Measurements from ENCODE around the gene CCDC192. TPM values are rescaled to one million over a fixed set of nuclear protein-coding genes. Genes with fewer than 3 reads are reported as not detected.

The CCDC192 gene
- total RNA-seq, 5 donors from 2014 or later (not counting 1 experiment from before 2014, with no cell fraction given): 0.58 TPM; not detected in 4

GRCh38 chr5:127958421-127959011, 255.3 kb downstream of the CCDC192 start:
- no peaks in the 10 kb centered on the region for H3K27me3 ChIP-seq (replicated peaks in 1 of 2; ENCODE audit: control insufficient read depth in 2 of 2, extremely low read depth in 1 of 2, insufficient read depth in 2 of 2, low read length in 1 of 2)
- DNase-seq (no peak), ATAC-seq (replicated peaks in 1 of 4) (peak in 1 of 4 experiments; percentile 40)
- ChIA-PET POLR2A (no interaction called here), CTCF (interaction anchor here in 1 of 2 donors (0.5 kb wide), 1 partner anchor 105 kb away, joined by 5 read pairs; no protein-coding TSS in a partner anchor)
- H3K36me3 ChIP-seq (ENCODE audit: control insufficient read depth in 2 of 2, extremely low read depth in 1 of 2, insufficient read depth in 1 of 2, low read length in 1 of 2): peaks cover 0 to 3% of the 10 kb centered on the region in 2 donors
- H3K9me3 Mint-ChIP-seq: no peaks in the 10 kb centered on the region
- peaks cover 29% of the 10 kb centered on the region for H3K36me3 Mint-ChIP-seq
- WGBS (ENCODE audit: insufficient coverage): 92% methylated on average over 2 of the region's 5 CpGs
- no peak overlapping the region for H3K27ac ChIP-seq (ENCODE audit: low read length)
- H3K4me1 ChIP-seq (ENCODE audit: control insufficient read depth in 1 of 2, extremely low read depth in 1 of 2, insufficient read depth in 2 of 2, low read length in 2 of 2): peaks cover 0 to 12% of the 10 kb centered on the region in 2 experiments
- H3K4me1 Mint-ChIP-seq: peaks cover 19 to 26% (median 25%) of the 10 kb centered on the region in 3 donors
- no peak overlapping the region for H3K4me3 Mint-ChIP-seq
- H3K9me3 ChIP-seq: no peaks in the 10 kb centered on the region
- no peak overlapping the region for H3K27ac Mint-ChIP-seq
- no peak overlapping the region for H3K4me3 ChIP-seq (ENCODE audit: control insufficient read depth in 1 of 2, extremely low read depth in 1 of 2, low read length in 1 of 2)
- H3K27me3 Mint-ChIP-seq: no peaks in the 10 kb centered on the region

GRCh38 chr5:127959152-127959764, 256.1 kb downstream of the CCDC192 start:
- Histone ChIP-seq H3K27ac (ENCODE audit: low read length) (no peak overlapping the region), H3K36me3 (ENCODE audit: control insufficient read depth in 2 of 2, extremely low read depth in 1 of 2, insufficient read depth in 1 of 2, low read length in 1 of 2) (peaks cover 0 to 3% of the 10 kb centered on the region in 2 donors), H3K4me1 (ENCODE audit: control insufficient read depth in 1 of 2, extremely low read depth in 1 of 2, insufficient read depth in 2 of 2, low read length in 2 of 2) (peaks cover 0 to 12% of the 10 kb centered on the region in 2 experiments), H3K4me3 (ENCODE audit: control insufficient read depth in 1 of 2, extremely low read depth in 1 of 2, low read length in 1 of 2) (no peak overlapping the region), H3K27me3 (replicated peaks in 1 of 2; ENCODE audit: control insufficient read depth in 2 of 2, extremely low read depth in 1 of 2, insufficient read depth in 2 of 2, low read length in 1 of 2) (no peaks in the 10 kb centered on the region), H3K9me3 (no peaks in the 10 kb centered on the region)
- H3K27me3 Mint-ChIP-seq: no peaks in the 10 kb centered on the region
- DNase-seq (peak in 6 of 35 experiments; percentile 2 to 22 (median 5)), ATAC-seq (replicated peaks in 1 of 4) (peak in 1 of 4 experiments; percentile 4)
- WGBS (ENCODE audit: insufficient coverage): no CpG with 5 or more reads among the region's 3 CpGs
- peaks cover 19 to 26% (median 25%) of the 10 kb centered on the region in 3 donors for H3K4me1 Mint-ChIP-seq
- ChIA-PET POLR2A (no interaction called here), CTCF (interaction anchor here (0.5 kb wide), 2 partner anchors 47 to 104 kb away, joined by 5 to 10 read pairs; no protein-coding TSS in a partner anchor)
- H3K4me3 Mint-ChIP-seq: no peak overlapping the region
- no peak overlapping the region for H3K27ac Mint-ChIP-seq
- H3K36me3 Mint-ChIP-seq: peaks cover 29% of the 10 kb centered on the region
- no peaks in the 10 kb centered on the region for H3K9me3 Mint-ChIP-seq

- DNase-seq (no peak), ATAC-seq (replicated peaks in 1 of 4) (no peak)
- ChIA-PET POLR2A (no interaction called here), CTCF (interaction anchor here in 1 of 2 donors (0.6 kb wide), 1 partner anchor 38 kb away, joined by 3 read pairs; no protein-coding TSS in a partner anchor)
- Mint-ChIP-seq H3K4me1 (peaks cover 19 to 26% (median 25%) of the 10 kb centered on the region in 3 donors), H3K27me3 (no peaks in the 10 kb centered on the region), H3K27ac (no peak overlapping the region), H3K4me3 (peak overlapping the region in 1 of 3 donors; percentile 46), H3K9me3 (peaks cover 0 to 5% (median 0%) of the 10 kb centered on the region in 3 donors), H3K36me3 (peaks cover 32% of the 10 kb centered on the region)
- Histone ChIP-seq H3K36me3 (ENCODE audit: control insufficient read depth in 2 of 2, extremely low read depth in 1 of 2, insufficient read depth in 1 of 2, low read length in 1 of 2) (peaks cover 0 to 3% of the 10 kb centered on the region in 2 donors), H3K9me3 (no peaks in the 10 kb centered on the region), H3K4me3 (ENCODE audit: control insufficient read depth in 1 of 2, extremely low read depth in 1 of 2, low read length in 1 of 2) (no peak overlapping the region), H3K27me3 (replicated peaks in 1 of 2; ENCODE audit: control insufficient read depth in 2 of 2, extremely low read depth in 1 of 2, insufficient read depth in 2 of 2, low read length in 1 of 2) (no peaks in the 10 kb centered on the region), H3K4me1 (ENCODE audit: control insufficient read depth in 1 of 2, extremely low read depth in 1 of 2, insufficient read depth in 2 of 2, low read length in 2 of 2) (peaks cover 0 to 12% of the 10 kb centered on the region in 2 experiments), H3K27ac (ENCODE audit: low read length) (no peak overlapping the region)
- WGBS (ENCODE audit: insufficient coverage): no CpG with 5 or more reads among the region's 1 CpG
These were observed 257.1 kb downstream of the CCDC192 start for GRCh38 chr5:127960270-127960691.

DNA sequence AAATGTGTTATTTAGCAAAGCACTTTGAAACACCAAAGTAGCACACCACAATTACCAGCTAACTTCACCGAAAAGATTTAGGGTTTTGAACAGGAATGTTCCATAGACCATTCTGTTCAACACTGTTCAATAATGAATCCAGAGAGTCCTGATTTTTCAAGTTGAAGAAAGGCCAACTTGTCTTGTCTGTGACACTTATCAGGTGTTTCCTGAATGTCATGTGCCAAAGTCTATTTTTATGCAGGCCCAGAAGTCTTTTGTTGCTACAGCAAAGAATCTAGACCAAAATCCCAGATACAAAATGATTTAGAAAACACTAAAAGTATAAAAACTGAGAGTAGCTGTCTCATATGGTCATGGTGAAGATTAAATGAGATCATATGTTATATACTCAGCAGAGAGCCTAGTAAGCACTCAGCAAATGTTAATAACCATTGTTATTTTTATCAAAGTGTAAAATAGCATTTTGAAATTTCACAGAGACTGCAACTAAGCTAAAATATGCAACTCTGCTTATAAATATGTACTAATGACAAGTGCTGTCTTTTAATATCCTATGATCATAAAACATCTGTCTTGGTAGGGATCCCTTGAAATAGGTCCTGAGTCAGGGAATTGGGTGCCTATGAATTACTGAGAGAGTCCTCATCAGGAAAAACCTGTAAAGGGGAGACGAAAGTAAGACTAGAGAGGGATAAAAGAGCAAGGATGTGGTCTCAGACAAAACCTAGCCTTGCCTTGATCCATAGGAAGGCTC, 258.0 kb downstream of the CCDC192 start:
- Histone ChIP-seq H3K4me3 (ENCODE audit: control insufficient read depth in 1 of 2, extremely low read depth in 1 of 2, low read length in 1 of 2) (no peak overlapping the region), H3K27ac (ENCODE audit: low read length) (no peak overlapping the region), H3K27me3 (replicated peaks in 1 of 2; ENCODE audit: control insufficient read depth in 2 of 2, extremely low read depth in 1 of 2, insufficient read depth in 2 of 2, low read length in 1 of 2) (no peaks in the 10 kb centered on the region), H3K4me1 (ENCODE audit: control insufficient read depth in 1 of 2, extremely low read depth in 1 of 2, insufficient read depth in 2 of 2, low read length in 2 of 2) (peaks cover 0 to 12% of the 10 kb centered on the region in 2 experiments), H3K36me3 (ENCODE audit: control insufficient read depth in 2 of 2, extremely low read depth in 1 of 2, insufficient read depth in 1 of 2, low read length in 1 of 2) (peaks cover 3% of the 10 kb centered on the region in 2 donors), H3K9me3 (no peaks in the 10 kb centered on the region)
- no peaks in the 10 kb centered on the region for H3K27me3 Mint-ChIP-seq
- ChIA-PET CTCF (interaction anchor here in 1 of 2 donors (1.0 kb wide), 1 partner anchor 16 kb away, joined by 3 read pairs; no protein-coding TSS in a partner anchor), POLR2A (no interaction called here)
- peaks cover 0 to 10% (median 0%) of the 10 kb centered on the region in 3 donors for H3K9me3 Mint-ChIP-seq
- H3K27ac Mint-ChIP-seq: no peak overlapping the region
- no peak overlapping the region for H3K4me3 Mint-ChIP-seq
- 92% methylated on average over 2 of the region's 2 CpGs for WGBS (ENCODE audit: insufficient coverage)
- ATAC-seq (replicated peaks in 1 of 4) (no peak), DNase-seq (no peak)
- H3K36me3 Mint-ChIP-seq: peaks cover 31% of the 10 kb centered on the region
- H3K4me1 Mint-ChIP-seq: peaks cover 19 to 26% (median 25%) of the 10 kb centered on the region in 3 donors

- Mint-ChIP-seq H3K27me3 (no peaks in the 10 kb centered on the region), H3K9me3 (peaks cover 0 to 10% (median 0%) of the 10 kb centered on the region in 3 donors), H3K4me1 (peaks cover 19 to 26% (median 25%) of the 10 kb centered on the region in 3 donors), H3K36me3 (peaks cover 32% of the 10 kb centered on the region), H3K4me3 (no peak overlapping the region), H3K27ac (no peak overlapping the region)
- no peaks in the 10 kb centered on the region for H3K9me3 ChIP-seq
- peaks cover 0 to 12% of the 10 kb centered on the region in 2 experiments for H3K4me1 ChIP-seq (ENCODE audit: control insufficient read depth in 1 of 2, extremely low read depth in 1 of 2, insufficient read depth in 2 of 2, low read length in 2 of 2)
- no CpG with 5 or more reads among the region's 3 CpGs for WGBS (ENCODE audit: insufficient coverage)
- ChIA-PET CTCF (interaction anchor here in 1 of 2 donors (1.0 kb wide), 1 partner anchor 16 kb away, joined by 3 read pairs; no protein-coding TSS in a partner anchor), POLR2A (no interaction called here)
- DNase-seq (no peak), ATAC-seq (replicated peaks in 1 of 4) (no peak)
- no peak overlapping the region for H3K27ac ChIP-seq (ENCODE audit: low read length)
- H3K4me3 ChIP-seq (ENCODE audit: control insufficient read depth in 1 of 2, extremely low read depth in 1 of 2, low read length in 1 of 2): no peak overlapping the region
- no peaks in the 10 kb centered on the region for H3K27me3 ChIP-seq (replicated peaks in 1 of 2; ENCODE audit: control insufficient read depth in 2 of 2, extremely low read depth in 1 of 2, insufficient read depth in 2 of 2, low read length in 1 of 2)
- peaks cover 0 to 3% of the 10 kb centered on the region in 2 donors for H3K36me3 ChIP-seq (ENCODE audit: control insufficient read depth in 2 of 2, extremely low read depth in 1 of 2, insufficient read depth in 1 of 2, low read length in 1 of 2)
These were observed 258.6 kb downstream of the CCDC192 start for GRCh38 chr5:127961763-127962145.

- H3K4me3 ChIP-seq (ENCODE audit: control insufficient read depth in 1 of 2, extremely low read depth in 1 of 2, low read length in 1 of 2): no peak overlapping the region
- Mint-ChIP-seq H3K36me3 (peaks cover 34% of the 10 kb centered on the region), H3K27me3 (no peaks in the 10 kb centered on the region), H3K4me1 (peaks cover 19 to 26% (median 25%) of the 10 kb centered on the region in 3 donors), H3K4me3 (no peak overlapping the region), H3K27ac (no peak overlapping the region), H3K9me3 (peaks cover 0 to 10% (median 0%) of the 10 kb centered on the region in 3 donors)
- no peak overlapping the region for H3K27ac ChIP-seq (ENCODE audit: low read length)
- H3K36me3 ChIP-seq (ENCODE audit: control insufficient read depth in 2 of 2, extremely low read depth in 1 of 2, insufficient read depth in 1 of 2, low read length in 1 of 2): peaks cover 0 to 7% of the 10 kb centered on the region in 2 donors
- ChIA-PET POLR2A (no interaction called here), CTCF (interaction anchor here in 1 of 2 donors (0.6 kb wide), 1 partner anchor 1425 kb away, joined by 3 read pairs; no protein-coding TSS in a partner anchor)
- DNase-seq (no peak), ATAC-seq (replicated peaks in 1 of 4) (no peak)
- 89% methylated on average over 1 of the region's 1 CpG for WGBS (ENCODE audit: insufficient coverage)
- H3K4me1 ChIP-seq (ENCODE audit: control insufficient read depth in 1 of 2, extremely low read depth in 1 of 2, insufficient read depth in 2 of 2, low read length in 2 of 2): peaks cover 0 to 12% of the 10 kb centered on the region in 2 experiments
- H3K9me3 ChIP-seq: no peaks in the 10 kb centered on the region
- H3K27me3 ChIP-seq (replicated peaks in 1 of 2; ENCODE audit: control insufficient read depth in 2 of 2, extremely low read depth in 1 of 2, insufficient read depth in 2 of 2, low read length in 1 of 2): no peaks in the 10 kb centered on the region
These were observed 259.3 kb downstream of the CCDC192 start for GRCh38 chr5:127962491-127962890.

All from T-cell (primary cell).